HG02938 (cell line): ENCODE results near the gene ABCA10.
A peak's percentile ranks its signal among the peaks of the same experiment; 100 is the strongest.
"Not testable (repeated sequence)": the region's sequence is repeated elsewhere in the genome, so short reads cannot be mapped to it uniquely, and the experiment has no call there.

Experiments
- ATAC-seq: cut with Tn5 transposase; IDR thresholded peaks from one replicate; pipeline ENCODE4 v1.9.1; 2021; ENCODE audit warnings: mild to moderate bottlenecking, moderate library complexity; ENCODE audit not compliant: unreplicated experiment

The ABCA10 gene, protein sequence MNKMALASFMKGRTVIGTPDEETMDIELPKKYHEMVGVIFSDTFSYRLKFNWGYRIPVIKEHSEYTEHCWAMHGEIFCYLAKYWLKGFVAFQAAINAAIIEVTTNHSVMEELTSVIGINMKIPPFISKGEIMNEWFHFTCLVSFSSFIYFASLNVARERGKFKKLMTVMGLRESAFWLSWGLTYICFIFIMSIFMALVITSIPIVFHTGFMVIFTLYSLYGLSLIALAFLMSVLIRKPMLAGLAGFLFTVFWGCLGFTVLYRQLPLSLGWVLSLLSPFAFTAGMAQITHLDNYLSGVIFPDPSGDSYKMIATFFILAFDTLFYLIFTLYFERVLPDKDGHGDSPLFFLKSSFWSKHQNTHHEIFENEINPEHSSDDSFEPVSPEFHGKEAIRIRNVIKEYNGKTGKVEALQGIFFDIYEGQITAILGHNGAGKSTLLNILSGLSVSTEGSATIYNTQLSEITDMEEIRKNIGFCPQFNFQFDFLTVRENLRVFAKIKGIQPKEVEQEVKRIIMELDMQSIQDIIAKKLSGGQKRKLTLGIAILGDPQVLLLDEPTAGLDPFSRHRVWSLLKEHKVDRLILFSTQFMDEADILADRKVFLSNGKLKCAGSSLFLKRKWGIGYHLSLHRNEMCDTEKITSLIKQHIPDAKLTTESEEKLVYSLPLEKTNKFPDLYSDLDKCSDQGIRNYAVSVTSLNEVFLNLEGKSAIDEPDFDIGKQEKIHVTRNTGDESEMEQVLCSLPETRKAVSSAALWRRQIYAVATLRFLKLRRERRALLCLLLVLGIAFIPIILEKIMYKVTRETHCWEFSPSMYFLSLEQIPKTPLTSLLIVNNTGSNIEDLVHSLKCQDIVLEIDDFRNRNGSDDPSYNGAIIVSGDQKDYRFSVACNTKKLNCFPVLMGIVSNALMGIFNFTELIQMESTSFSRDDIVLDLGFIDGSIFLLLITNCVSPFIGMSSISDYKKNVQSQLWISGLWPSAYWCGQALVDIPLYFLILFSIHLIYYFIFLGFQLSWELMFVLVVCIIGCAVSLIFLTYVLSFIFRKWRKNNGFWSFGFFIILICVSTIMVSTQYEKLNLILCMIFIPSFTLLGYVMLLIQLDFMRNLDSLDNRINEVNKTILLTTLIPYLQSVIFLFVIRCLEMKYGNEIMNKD (N-terminal part only)

DNA sequence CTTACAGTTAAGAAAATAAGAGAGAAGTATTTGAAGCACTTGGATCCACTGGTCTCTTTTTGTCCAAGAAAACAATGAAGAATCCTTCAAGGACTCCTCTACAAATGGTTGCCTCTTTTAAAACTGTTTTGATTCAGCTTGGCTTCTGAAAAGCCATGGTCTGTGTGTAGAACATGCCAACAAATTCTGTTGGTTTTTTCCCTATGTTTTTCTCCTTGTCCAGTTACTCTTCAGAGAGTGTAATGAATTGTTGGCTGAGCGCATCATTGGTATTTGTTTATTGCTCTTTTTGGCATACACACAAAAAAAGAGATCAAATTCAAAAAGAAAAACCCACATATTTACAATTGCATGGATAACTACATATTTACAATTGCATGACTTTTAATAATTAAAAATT, at the start of gene ABCA10:
Gene ABCA10 (minus strand): TSS at position 249 of the 400 bp plus-strand sequence. CDS start 3,466 bp downstream, outside the sequence.
- ATAC-seq, result no peak

GRCh38 chr17:69276279-69276678, 47.7 kb upstream of the ABCA10 start:
- ATAC-seq, result not testable (repeated sequence)

DNA sequence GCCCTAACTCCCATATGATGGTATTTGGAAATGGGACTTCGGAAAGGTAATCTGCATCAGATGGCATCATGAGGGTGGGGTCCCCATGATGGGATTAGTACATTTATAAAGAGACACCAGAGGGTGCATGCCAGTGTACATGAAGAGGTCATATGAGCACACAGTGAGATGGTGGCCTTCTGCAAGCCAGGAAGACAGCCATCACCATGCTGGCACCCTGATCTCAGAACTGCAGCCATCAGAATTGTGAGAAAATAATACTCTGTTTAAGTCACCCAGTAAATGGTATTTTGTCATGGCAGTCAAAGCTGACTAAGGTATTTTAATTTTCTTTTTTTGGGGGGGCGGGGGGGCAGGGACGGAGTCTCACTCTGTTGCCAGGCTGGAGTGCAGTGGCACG, 47.1 kb upstream of the ABCA10 start:
- ATAC-seq, result no peak

GRCh38 chr17:69271023-69271422, 42.4 kb upstream of the ABCA10 start:
- no peak for ATAC-seq

GRCh38 chr17:69269131-69269998, 40.7 kb upstream of the ABCA10 start:
- ATAC-seq, result no peak

GRCh38 chr17:69268543-69269014, 40.0 kb upstream of the ABCA10 start:
- ATAC-seq, result no peak

GRCh38 chr17:69267219-69267618, 38.6 kb upstream of the ABCA10 start:
- ATAC-seq, result no peak

DNA sequence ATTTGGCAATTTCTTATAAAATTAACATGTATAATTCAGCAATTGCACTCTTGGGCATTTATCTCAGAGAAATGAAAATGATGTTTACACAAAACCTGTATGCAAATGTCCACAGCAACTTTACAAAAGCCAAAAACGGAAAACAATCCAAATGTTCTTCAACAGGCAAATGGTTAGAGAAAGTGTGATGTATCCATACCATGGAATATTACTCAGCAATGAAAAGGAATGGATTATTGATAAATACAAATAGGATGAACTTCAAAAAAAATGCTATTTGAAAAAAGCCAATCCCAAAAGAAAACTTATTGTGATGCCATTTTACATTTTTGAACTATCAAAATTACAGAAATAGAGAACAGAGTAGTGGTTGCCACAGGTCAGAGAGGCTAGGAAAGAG, 37.2 kb upstream of the ABCA10 start:
- ATAC-seq, result no peak

GRCh38 chr17:69254187-69254586, 25.6 kb upstream of the ABCA10 start:
- ATAC-seq, result no peak

DNA sequence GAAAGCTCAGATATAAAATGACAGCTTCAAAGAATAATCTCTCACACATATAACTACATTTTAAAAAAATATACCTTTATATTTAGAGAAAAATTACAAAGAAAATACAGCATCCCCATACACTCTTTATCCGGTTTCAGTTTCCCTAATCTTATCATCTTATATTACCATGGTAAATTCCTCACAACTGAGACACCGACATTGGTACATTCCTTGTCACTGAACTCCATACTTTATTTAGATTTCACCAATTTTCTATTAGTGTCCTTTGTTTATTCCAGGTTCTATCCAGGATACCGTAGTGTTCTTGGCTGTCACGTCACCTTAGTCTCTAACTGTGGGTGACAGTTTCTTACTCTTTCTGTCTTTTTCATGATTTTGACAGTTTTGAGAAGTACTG, 22.0 kb upstream of the ABCA10 start:
- ATAC-seq, result no peak

- peak; percentile 61 for ATAC-seq
Measured at GRCh38 chr17:69246726-69247375, 18.2 kb upstream of the ABCA10 start.

- ATAC-seq, result no peak
Measured at GRCh38 chr17:69246202-69246601, 17.6 kb upstream of the ABCA10 start.

DNA sequence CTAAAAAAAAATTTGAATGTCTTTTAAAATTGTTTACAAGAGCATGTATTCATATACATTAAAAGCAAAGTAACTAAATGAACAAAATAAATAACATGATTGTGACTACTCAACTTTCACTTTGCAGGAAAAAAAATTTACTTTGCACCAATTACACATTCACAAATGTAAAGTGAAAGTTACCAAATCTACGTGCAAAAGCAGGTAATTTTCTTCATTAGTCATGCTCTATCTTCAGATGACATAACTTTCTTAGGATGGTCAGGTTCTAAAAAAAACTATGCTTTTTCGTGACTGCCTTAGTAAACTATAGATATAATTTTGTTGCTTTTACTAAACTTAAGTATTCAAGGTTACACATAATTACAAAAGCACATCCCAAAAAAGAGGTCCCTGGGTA, 17.0 kb upstream of the ABCA10 start:
- no peak for ATAC-seq

DNA sequence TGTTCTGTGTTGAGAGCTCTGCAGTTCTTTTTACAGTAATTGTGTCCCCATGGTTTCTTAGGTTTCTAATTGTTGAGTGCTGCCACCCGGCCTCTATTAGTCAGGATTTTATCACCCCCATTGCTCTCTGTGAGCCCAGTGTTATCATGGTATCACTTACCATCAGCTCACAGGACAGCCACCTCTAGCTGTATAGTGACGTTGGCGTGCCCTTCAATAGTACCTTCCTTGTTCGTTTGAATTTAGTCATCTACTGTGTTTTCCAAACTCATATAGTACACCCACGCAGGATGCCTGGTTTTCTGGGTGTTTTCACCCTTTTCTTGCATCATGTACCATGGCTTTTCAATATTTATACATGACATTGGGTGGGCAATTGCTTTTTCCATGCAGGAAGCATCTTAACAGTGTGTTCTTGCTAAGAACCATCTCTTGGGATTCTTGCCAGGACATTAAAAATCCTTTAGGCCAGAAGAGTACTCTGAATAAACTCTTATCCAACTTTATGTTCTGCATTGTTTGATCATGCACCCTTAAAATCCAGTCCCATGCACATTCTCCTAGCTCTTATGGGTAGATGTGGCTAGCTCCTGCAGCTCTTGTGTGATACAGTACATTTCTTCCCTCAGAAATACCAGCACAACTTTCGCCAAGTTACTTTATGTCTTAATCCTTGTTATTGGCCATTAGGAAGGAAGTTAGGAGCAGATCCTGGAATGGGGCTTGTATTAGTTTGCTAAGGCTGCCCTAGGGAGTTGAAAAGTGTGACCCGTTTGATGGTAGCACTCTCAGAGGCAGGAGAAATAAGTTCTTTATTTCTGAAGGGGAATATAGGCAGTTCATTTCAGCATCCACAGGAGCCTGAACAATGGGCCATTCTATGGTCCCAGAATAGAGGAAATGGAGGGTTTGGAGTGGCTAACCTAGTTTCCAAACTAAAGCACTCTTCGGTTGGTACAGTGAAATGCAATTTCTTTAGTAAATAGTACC, 11.3 kb upstream of the ABCA10 start:
- no peak for ATAC-seq

DNA sequence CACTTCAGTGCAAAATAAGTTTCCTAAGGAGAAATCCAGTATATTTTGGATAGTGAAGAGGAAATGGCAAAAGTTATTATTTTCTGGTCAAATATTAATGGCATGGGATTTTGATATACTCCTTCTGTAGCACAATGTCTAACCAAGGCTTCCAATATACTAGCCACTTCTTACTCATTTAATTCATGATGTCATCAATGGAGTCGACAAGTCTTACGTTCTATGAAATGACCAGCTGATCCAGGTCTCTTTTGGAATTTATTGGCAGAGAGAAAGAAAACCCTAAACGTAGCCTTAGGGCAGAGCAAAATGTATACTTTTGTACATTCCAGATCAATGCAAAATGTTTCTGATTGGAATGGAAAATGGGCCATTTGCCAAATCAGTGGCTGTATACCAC, 8.3 kb upstream of the ABCA10 start:
- no peak for ATAC-seq

GRCh38 chr17:69236464-69236863, 7.8 kb upstream of the ABCA10 start:
- no peak for ATAC-seq

DNA sequence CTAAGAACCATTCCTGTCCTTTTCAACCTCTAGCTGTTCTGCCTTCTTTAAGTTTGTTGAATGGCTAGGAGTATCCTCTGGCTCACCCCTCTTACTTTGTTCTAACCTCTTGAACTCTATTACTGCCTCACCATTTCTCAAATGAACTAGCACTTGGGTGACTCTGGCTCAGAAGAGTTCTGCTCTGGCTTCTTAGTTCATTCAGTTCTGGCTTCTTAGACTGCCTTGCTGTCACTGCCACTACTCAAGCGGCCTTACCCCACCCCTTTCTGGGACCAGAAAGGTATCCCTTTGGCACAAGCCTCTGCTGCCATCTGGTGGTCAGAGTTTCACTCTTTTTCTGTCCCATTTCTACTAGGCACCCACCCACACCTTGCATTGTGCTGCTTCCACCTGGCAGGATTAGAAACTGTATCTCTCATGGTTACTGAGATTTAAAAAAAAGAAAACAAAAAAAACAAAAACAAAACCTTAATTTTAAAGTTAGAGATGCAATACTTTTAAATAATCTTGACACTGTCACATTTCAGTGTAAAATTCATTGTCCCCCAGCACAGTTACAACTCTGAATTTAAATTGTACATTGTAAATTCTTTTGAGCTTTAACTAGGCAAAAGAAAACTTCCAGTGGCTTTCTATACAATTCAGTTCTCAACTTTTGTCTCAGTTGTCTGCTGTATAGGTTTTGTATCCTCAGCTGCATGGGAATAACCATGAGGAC, 6.9 kb upstream of the ABCA10 start:
- ATAC-seq, result peak; percentile 96

GRCh38 chr17:69232650-69233049, 4.0 kb upstream of the ABCA10 start:
- ATAC-seq, result no peak
